GM23338 (cell line): Measurements from ENCODE around the gene SCN4A.

ENCODE experiments used
- CTCF ChIP-seq, 2 experiments: fragments of 200-600 bp in 1 of 2; sonication (generic) in 1 of 2; conservative IDR thresholded peaks; 2 replicates each; pipeline versions ENCODE4 v1.5.1 to v1.6.1; 2016 to 2017; ENCODE audit warnings: antibody characterized with exemption in 2 of 2, low read depth in 2 of 2, mild to moderate bottlenecking in 2 of 2, moderate library complexity in 1 of 2
- EZH2phosphoT487 ChIP-seq: fragments of 200-600 bp; sonication (generic); IDR thresholded peaks from one replicate; pipeline ENCODE4 v1.8.1; 2018; ENCODE audit warnings: antibody characterized with exemption; ENCODE audit not compliant: unreplicated experiment
- REST ChIP-seq: IDR thresholded peaks from one replicate; pipeline ENCODE4 v1.6.1; 2018; ENCODE audit warnings: antibody characterized with exemption; ENCODE audit not compliant: unreplicated experiment

GRCh38 chr17:63973247-63973646 is 529 bp upstream of the SCN4A start:
- TF ChIP-seq REST (no peak), EZH2phosphoT487 (no peak), CTCF (conservative IDR thresholded peaks at IDR 0.05; ENCODE audit: low read depth in 2 of 2) (no peak)
